Measurements from ENCODE around the gene POMT2.

POMT2 gene

GRCh38 chr14:77316195-77316505 lies 4.5 kb downstream of the POMT2 start:
- H3K9me3 Mint-ChIP-seq, result no peaks in the 10 kb centered on the region
- H3K36me3 Mint-ChIP-seq (ENCODE audit: low read depth), result peaks cover 5% of the 10 kb centered on the region
- no peaks in the 10 kb centered on the region for H3K27me3 Mint-ChIP-seq
- no peak overlapping the region for H3K4me3 Mint-ChIP-seq
- no peak overlapping the region for H3K27ac Mint-ChIP-seq
- H3K4me1 Mint-ChIP-seq (ENCODE audit: low read depth), result peaks cover 9% of the 10 kb centered on the region

GRCh38 chr14:77314539-77315457 lies 5.9 kb downstream of the POMT2 start:
- no peaks in the 10 kb centered on the region for H3K27me3 Mint-ChIP-seq
- no peak overlapping the region for H3K4me3 Mint-ChIP-seq
- H3K9me3 Mint-ChIP-seq, result no peaks in the 10 kb centered on the region
- peaks cover 4% of the 10 kb centered on the region for H3K4me1 Mint-ChIP-seq (ENCODE audit: low read depth)
- H3K36me3 Mint-ChIP-seq (ENCODE audit: low read depth), result peaks cover 5% of the 10 kb centered on the region
- H3K27ac Mint-ChIP-seq, result no peak overlapping the region

DNA sequence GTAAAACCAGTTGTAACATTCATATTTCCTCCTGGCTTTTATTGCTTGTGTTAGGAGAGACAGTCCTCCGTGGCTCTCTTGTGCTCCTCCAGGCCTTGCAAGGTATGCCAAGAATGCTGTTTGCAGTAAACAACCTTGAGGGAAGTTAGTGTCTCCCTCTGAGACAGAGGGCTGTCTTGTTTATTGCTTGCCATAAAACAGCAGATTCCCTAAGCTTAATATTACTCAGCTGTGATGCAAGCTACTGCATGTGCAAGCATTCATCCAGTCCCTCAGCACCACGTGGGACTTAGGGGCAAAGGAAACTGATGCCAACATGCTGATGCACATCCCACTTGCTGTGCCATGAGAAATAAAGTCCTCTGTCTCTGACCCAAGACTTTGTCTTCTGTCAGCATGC lies 6.6 kb downstream of the POMT2 start:
- H3K4me3 Mint-ChIP-seq, result no peak overlapping the region
- no peak overlapping the region for H3K27ac Mint-ChIP-seq
- no peaks in the 10 kb centered on the region for H3K27me3 Mint-ChIP-seq
- peaks cover 5% of the 10 kb centered on the region for H3K36me3 Mint-ChIP-seq (ENCODE audit: low read depth)
- no peaks in the 10 kb centered on the region for H3K9me3 Mint-ChIP-seq
- no peaks in the 10 kb centered on the region for H3K4me1 Mint-ChIP-seq (ENCODE audit: low read depth)

- no peak overlapping the region for H3K27ac Mint-ChIP-seq
- H3K9me3 Mint-ChIP-seq, result no peaks in the 10 kb centered on the region
- no peaks in the 10 kb centered on the region for H3K4me1 Mint-ChIP-seq (ENCODE audit: low read depth)
- peaks cover 5% of the 10 kb centered on the region for H3K36me3 Mint-ChIP-seq (ENCODE audit: low read depth)
- H3K4me3 Mint-ChIP-seq, result no peak overlapping the region
- H3K27me3 Mint-ChIP-seq, result no peaks in the 10 kb centered on the region
Observed at GRCh38 chr14:77313371-77313770, 7.3 kb downstream of the POMT2 start.

- H3K4me3 Mint-ChIP-seq, result no peak overlapping the region
- peaks cover 5% of the 10 kb centered on the region for H3K36me3 Mint-ChIP-seq (ENCODE audit: low read depth)
- no peaks in the 10 kb centered on the region for H3K27me3 Mint-ChIP-seq
- H3K27ac Mint-ChIP-seq, result no peak overlapping the region
- H3K4me1 Mint-ChIP-seq (ENCODE audit: low read depth), result peaks cover 13% of the 10 kb centered on the region
- no peaks in the 10 kb centered on the region for H3K9me3 Mint-ChIP-seq
Observed at GRCh38 chr14:77311217-77311616, 9.5 kb downstream of the POMT2 start.

DNA sequence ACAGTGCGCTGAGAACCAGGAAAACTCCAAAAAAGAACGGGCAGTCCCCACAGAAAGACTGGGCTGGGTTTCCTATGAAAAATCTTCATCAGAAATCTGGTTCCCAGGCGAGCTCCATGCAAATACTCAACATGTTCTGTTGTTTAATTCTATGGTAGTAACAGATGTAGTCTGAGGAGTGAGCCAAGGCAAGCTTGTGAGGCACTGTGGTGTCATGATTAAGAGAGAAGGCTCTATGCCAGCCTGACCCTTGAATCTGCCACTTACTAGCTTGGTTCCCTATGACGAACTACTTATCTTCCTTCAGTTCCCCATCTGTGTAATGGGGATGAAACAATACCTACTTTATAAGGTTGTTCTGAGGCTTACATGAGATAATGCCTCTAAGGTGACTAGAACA lies 10.7 kb downstream of the POMT2 start:
- H3K4me3 Mint-ChIP-seq, result no peak overlapping the region
- H3K36me3 Mint-ChIP-seq (ENCODE audit: low read depth), result peaks cover 5% of the 10 kb centered on the region
- H3K9me3 Mint-ChIP-seq, result no peaks in the 10 kb centered on the region
- no peak overlapping the region for H3K27ac Mint-ChIP-seq
- H3K4me1 Mint-ChIP-seq (ENCODE audit: low read depth), result peaks cover 13% of the 10 kb centered on the region
- H3K27me3 Mint-ChIP-seq, result no peaks in the 10 kb centered on the region

DNA sequence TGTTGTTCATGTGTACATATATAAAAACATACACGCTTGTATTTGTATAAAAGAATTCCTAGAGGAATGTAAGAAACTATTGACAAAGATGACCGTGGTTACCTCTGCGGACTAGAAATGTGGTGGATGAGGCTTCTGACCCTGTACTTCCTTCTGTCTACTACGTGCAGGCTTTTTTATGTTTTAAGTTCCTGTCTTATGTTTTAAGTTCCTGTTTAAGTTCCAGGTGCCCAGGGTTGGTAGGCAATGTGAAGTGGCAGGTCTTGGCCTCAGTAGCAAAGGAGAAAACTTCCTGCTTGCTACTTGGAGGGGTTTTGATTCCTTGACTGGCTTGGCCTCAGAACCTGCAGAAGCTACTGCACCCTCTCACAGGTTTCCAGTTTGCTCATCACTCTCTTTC lies 11.6 kb downstream of the POMT2 start:
- Mint-ChIP-seq H3K4me1 (ENCODE audit: low read depth) (peaks cover 18% of the 10 kb centered on the region), H3K36me3 (ENCODE audit: low read depth) (peaks cover 9% of the 10 kb centered on the region), H3K27ac (no peak overlapping the region), H3K9me3 (no peaks in the 10 kb centered on the region), H3K4me3 (no peak overlapping the region), H3K27me3 (no peaks in the 10 kb centered on the region)

GRCh38 chr14:77306851-77307496 lies 13.7 kb downstream of the POMT2 start:
- Mint-ChIP-seq H3K9me3 (no peaks in the 10 kb centered on the region), H3K4me3 (no peak overlapping the region), H3K4me1 (ENCODE audit: low read depth) (peaks cover 37% of the 10 kb centered on the region), H3K36me3 (ENCODE audit: low read depth) (peaks cover 13% of the 10 kb centered on the region), H3K27ac (peak overlapping the region; percentile 14), H3K27me3 (no peaks in the 10 kb centered on the region)

GRCh38 chr14:77306416-77306815 lies 14.3 kb downstream of the POMT2 start:
- H3K4me1 Mint-ChIP-seq (ENCODE audit: low read depth), result peaks cover 37% of the 10 kb centered on the region
- H3K36me3 Mint-ChIP-seq (ENCODE audit: low read depth), result peaks cover 11% of the 10 kb centered on the region
- no peaks in the 10 kb centered on the region for H3K9me3 Mint-ChIP-seq
- peak overlapping the region; percentile 14 for H3K27ac Mint-ChIP-seq
- no peaks in the 10 kb centered on the region for H3K27me3 Mint-ChIP-seq
- no peak overlapping the region for H3K4me3 Mint-ChIP-seq

DNA sequence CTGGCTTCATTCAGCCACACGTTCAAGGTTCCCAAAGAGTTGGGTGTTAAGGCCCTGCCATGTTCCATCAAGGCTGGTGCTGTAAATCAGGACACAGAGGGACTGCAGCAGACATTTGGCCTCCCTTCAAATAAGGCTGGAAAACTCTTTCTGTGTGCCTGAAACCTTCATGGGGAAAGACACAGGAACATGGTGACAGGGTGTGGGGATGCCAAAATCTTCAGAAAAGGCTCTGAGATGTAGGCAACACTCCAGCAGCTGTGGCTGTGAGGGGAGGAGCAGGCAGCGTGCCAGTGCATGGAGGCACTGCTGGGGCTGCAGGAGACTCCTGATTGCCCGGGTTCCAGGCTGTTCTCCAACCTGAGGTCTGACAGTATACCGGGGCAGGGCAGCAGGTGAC lies 15.0 kb downstream of the POMT2 start:
- no peaks in the 10 kb centered on the region for H3K27me3 Mint-ChIP-seq
- no peak overlapping the region for H3K27ac Mint-ChIP-seq
- peaks cover 37% of the 10 kb centered on the region for H3K4me1 Mint-ChIP-seq (ENCODE audit: low read depth)
- peaks cover 8% of the 10 kb centered on the region for H3K36me3 Mint-ChIP-seq (ENCODE audit: low read depth)
- no peak overlapping the region for H3K4me3 Mint-ChIP-seq
- no peaks in the 10 kb centered on the region for H3K9me3 Mint-ChIP-seq

DNA sequence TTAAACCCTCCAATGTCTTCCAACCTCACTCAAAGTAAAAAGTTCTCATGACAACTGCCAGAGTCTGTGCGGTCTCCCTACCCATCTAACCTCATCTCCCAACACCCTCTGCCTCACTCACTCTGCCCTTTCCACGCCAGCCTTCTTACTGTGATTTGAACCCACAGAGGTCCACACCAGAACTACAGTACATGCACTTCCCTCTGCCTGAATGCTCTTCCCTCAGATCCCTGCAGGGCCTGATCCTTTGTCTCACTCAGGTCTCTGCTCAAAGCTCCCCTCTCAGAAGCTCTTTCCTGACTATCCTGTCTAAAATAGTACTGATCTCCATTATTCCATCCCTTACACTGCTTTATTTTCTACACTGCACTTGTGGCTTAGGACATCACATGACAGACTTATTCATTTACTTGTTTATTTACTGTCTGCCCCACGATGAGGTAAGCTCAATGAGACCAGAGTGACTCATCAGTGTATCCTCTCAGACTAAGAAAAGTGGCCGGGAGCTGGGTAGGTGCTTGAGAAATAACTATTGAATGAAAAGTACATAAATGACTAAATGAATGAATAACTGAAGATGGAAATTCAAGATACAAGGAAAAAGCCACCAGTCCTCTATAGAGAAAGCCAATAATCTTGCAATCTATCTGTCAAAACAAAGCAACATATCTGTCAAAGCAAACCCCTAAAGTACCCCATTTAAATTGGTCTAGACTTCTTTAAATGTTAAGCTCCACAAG lies 17.1 kb downstream of the POMT2 start:
- no peaks in the 10 kb centered on the region for H3K9me3 Mint-ChIP-seq
- H3K27me3 Mint-ChIP-seq, result no peaks in the 10 kb centered on the region
- peak overlapping the region; percentile 6 for H3K4me3 Mint-ChIP-seq
- H3K36me3 Mint-ChIP-seq (ENCODE audit: low read depth), result peaks cover 10% of the 10 kb centered on the region
- peaks cover 37% of the 10 kb centered on the region for H3K4me1 Mint-ChIP-seq (ENCODE audit: low read depth)
- H3K27ac Mint-ChIP-seq, result peak overlapping the region; percentile 85

- no peaks in the 10 kb centered on the region for H3K9me3 Mint-ChIP-seq
- no peaks in the 10 kb centered on the region for H3K27me3 Mint-ChIP-seq
- peaks cover 13% of the 10 kb centered on the region for H3K36me3 Mint-ChIP-seq (ENCODE audit: low read depth)
- H3K4me1 Mint-ChIP-seq (ENCODE audit: low read depth), result peaks cover 37% of the 10 kb centered on the region
- no peak overlapping the region for H3K4me3 Mint-ChIP-seq
- H3K27ac Mint-ChIP-seq, result peak overlapping the region; percentile 85
Observed at GRCh38 chr14:77302926-77303325, 17.8 kb downstream of the POMT2 start.

- H3K27ac Mint-ChIP-seq, result no peak overlapping the region
- H3K9me3 Mint-ChIP-seq, result no peaks in the 10 kb centered on the region
- no peak overlapping the region for H3K4me3 Mint-ChIP-seq
- peaks cover 17% of the 10 kb centered on the region for H3K36me3 Mint-ChIP-seq (ENCODE audit: low read depth)
- H3K27me3 Mint-ChIP-seq, result no peaks in the 10 kb centered on the region
- peaks cover 24% of the 10 kb centered on the region for H3K4me1 Mint-ChIP-seq (ENCODE audit: low read depth)
Observed at GRCh38 chr14:77301103-77301502, 19.6 kb downstream of the POMT2 start.

GRCh38 chr14:77299771-77300170 lies 20.9 kb downstream of the POMT2 start:
- H3K36me3 Mint-ChIP-seq (ENCODE audit: low read depth), result peaks cover 19% of the 10 kb centered on the region

DNA sequence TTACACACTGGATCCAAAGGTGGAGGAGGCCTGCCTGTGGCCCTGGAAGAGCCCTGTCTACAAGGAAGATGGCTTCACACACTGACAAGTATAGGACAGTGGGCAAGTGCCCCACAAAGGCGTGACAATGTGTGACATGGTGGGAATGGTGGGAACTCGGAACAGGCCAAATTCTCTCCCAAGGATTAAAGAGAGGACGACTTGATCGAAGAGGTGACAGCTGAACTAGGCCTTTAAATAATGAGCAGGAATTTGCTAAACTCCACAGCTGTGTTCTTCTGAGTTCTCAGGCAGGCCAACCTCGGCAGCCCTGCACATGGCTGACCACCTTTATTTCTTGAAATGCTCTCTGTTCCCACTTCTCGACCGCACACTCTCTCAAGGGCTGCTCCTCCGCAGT lies 23.8 kb downstream of the POMT2 start:
- Mint-ChIP-seq H3K36me3 (ENCODE audit: low read depth) (peaks cover 17% of the 10 kb centered on the region), H3K9me3 (no peaks in the 10 kb centered on the region), H3K4me3 (no peak overlapping the region), H3K27ac (no peak overlapping the region), H3K4me1 (ENCODE audit: low read depth) (no peaks in the 10 kb centered on the region), H3K27me3 (no peaks in the 10 kb centered on the region)

More at GRCh38 chr14:77299771-77300170, 20.9 kb downstream of the POMT2 start:
- peaks cover 24% of the 10 kb centered on the region for H3K4me1 Mint-ChIP-seq (ENCODE audit: low read depth)
- H3K27me3 Mint-ChIP-seq, result no peaks in the 10 kb centered on the region
- no peak overlapping the region for H3K4me3 Mint-ChIP-seq
- H3K9me3 Mint-ChIP-seq, result no peaks in the 10 kb centered on the region
- H3K27ac Mint-ChIP-seq, result no peak overlapping the region

Data from stimulated activated naive CD8-positive, alpha-beta T cell treated with anti-CD3 and anti-CD28 coated beads, Interleukin-15, Interleukin-2, amounts not matched to agents 100 ng/mL and 50 ng/mL, for 24 hours (primary cell).